ENCODE measurements around the gene FHDC1. TPM values are rescaled to one million over a fixed set of nuclear protein-coding genes. Genes with fewer than 3 reads are reported as not detected.

The FHDC1 gene
- total RNA-seq, 1 experiment from 2014 or later = 0.95 TPM

DNA sequence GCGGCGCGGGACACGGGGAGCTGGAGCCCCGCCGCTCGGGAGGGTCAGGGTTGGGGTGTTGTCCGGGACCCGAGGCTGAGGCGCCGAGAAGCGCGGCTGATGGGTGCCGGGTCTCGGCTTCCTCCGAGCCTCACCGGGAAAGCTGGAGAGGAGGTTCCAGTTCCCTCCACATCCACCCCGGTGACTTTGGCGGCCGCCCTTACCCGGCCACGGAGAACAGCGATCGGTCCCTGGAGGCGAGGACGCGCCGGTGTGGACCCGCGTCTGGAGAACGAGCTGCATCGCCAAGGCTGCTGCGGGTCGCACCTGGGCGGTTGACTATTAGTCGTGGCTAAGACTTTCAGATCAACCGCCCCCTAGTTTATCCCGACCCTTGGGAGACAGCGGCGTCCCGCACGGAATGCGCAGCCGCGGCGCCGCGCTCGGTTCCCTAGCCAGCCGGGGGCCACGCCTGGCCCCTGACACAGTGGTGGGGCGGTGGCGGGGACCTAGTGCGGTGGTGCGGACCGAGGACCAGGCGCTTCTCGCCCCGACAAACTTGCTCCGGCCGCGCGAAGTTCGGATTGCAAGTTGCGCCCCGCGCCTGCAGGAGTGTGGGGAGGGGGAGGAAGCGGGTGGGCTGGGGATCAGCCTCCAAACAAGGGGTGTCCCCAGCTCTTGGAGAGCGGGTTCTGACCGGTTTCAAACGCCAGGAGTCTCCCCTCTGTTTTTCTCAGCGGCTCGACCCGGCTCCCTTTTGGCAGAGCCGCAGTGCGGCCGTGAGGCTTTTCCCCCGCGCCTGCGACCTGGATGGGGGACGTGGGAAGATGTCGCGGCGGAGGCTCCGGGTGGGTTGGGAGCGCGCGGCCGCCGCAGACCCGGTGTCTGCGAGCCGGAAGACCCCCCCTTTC lies 568 bp downstream of the FHDC1 start:
- H3K4me2 ChIP-seq (ENCODE audit: low read length) = peak overlapping the region; percentile 98
- intact Hi-C loops (cut with micrococcal nuclease) = loop anchor here (5.0 kb wide), 2 partner anchors 34 to 89 kb away; no protein-coding TSS in a partner anchor
- peak overlapping the region; percentile 17; the same call in 1 of the 2 replicates for H3K9ac ChIP-seq (ENCODE audit: low read length)
- H4K20me1 ChIP-seq (ENCODE audit: low read length) = no peaks in the 10 kb centered on the region
- H3K36me3 ChIP-seq (ENCODE audit: low read depth, low read length) = no peaks in the 10 kb centered on the region
- TF ChIP-seq, protein P1, sequence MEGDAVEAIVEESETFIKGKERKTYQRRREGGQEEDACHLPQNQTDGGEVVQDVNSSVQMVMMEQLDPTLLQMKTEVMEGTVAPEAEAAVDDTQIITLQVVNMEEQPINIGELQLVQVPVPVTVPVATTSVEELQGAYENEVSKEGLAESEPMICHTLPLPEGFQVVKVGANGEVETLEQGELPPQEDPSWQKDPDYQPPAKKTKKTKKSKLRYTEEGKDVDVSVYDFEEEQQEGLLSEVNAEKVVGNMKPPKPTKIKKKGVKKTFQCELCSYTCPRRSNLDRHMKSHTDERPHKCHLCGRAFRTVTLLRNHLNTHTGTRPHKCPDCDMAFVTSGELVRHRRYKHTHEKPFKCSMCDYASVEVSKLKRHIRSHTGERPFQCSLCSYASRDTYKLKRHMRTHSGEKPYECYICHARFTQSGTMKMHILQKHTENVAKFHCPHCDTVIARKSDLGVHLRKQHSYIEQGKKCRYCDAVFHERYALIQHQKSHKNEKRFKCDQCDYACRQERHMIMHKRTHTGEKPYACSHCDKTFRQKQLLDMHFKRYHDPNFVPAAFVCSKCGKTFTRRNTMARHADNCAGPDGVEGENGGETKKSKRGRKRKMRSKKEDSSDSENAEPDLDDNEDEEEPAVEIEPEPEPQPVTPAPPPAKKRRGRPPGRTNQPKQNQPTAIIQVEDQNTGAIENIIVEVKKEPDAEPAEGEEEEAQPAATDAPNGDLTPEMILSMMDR (conservative IDR thresholded peaks at IDR 0.05; ENCODE audit: low read depth, low read length) = no peak
- TF ChIP-seq EZH2phosphoT487 (IDR thresholded peaks at IDR 0.05; ENCODE audit: borderline replicate concordance, low read length) = no peak
- no peak for TF ChIP-seq EZH2 (IDR thresholded peaks at IDR 0.05; ENCODE audit: low read length, unreplicated experiment)
- no peaks in the 10 kb centered on the region for H3K27me3 ChIP-seq (ENCODE audit: low read length)
- DNase-seq = peak; percentile 21
- H2AFZ ChIP-seq (ENCODE audit: low read length) = peak overlapping the region; percentile 87
- no peak overlapping the region for H3K27ac ChIP-seq (ENCODE audit: low read length)
- POLR2A ChIA-PET (ENCODE audit: unreplicated experiment) = interaction anchor here (0.7 kb wide), 1 partner anchor 146 kb away, joined by 6 read pairs; no protein-coding TSS in a partner anchor
- H3K79me2 ChIP-seq (ENCODE audit: low read length) = no peaks in the 10 kb centered on the region
- H3K9me2 ChIP-seq (replicated peaks; ENCODE audit: low read length) = no peaks in the 10 kb centered on the region
- H3K4me1 ChIP-seq (ENCODE audit: insufficient read depth, low read length) = peaks cover 9% of the 10 kb centered on the region
- peak overlapping the region; percentile 85 for H3K4me3 ChIP-seq (ENCODE audit: low read length)
- BruUV-seq (replicated peaks) = no TSS peak
- ATAC-seq = peak; percentile 37
- CTCF ChIA-PET = interaction anchor here (0.9 kb wide), 1 partner anchor 147 kb away, joined by 3 read pairs; no protein-coding TSS in a partner anchor
- H3K9me3 ChIP-seq (ENCODE audit: low read length) = no peaks in the 10 kb centered on the region
- H3F3A ChIP-seq (ENCODE audit: low read length, unreplicated experiment) = no peaks in the 10 kb centered on the region

DNA sequence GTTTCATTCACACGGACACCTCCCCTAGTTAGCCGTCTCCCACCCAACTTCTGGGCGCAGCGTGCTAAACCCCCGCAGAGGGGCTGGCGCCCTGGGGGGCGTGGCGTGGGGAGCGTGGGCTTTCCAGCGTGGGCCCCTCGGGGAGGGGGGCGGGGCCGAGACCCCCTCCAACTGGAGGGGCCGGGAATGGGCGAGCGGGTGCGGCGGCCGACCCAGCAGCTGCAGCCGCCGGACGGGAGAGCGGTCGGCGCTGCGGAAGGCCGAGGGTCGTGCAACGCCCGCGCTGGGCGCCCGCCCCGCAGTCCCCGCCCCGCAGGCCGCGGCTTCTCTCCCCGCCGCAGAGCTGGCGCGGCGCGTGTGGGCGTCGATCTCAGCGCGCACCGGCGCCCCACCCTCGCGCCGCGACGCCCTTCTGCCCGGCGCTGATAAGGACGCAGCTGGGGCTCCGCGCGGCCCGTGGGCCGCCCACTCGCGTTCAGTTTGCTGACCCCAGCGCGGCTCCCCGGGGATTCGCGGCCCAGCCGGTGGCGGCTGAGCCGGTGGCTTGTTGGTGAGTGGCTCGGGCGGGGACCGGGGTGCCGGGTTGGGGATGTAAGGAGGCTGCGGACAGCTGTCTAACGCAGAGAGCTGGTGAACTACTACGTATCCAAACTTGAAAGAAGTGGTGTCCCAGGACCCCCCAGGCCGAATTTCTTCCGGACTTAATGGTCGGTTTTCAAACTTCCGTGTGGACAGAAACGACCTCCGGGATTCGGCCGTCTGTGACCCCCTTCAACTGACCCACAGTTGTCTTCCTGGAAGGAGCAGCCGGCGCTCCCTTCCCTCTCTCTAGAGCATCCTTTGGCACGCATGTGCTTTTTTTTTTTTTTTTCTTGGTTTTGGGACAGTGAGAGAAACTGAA lies 1.5 kb downstream of the FHDC1 start:
- CTCF ChIA-PET = interaction anchor here (0.9 kb wide), 1 partner anchor 146 kb away, joined by 3 read pairs; no protein-coding TSS in a partner anchor
- Histone ChIP-seq H3K4me1 (ENCODE audit: insufficient read depth, low read length) (peaks cover 9% of the 10 kb centered on the region), H3K9me2 (replicated peaks; ENCODE audit: low read length) (no peaks in the 10 kb centered on the region), H3K4me2 (ENCODE audit: low read length) (peak overlapping the region; percentile 98), H3F3A (ENCODE audit: low read length, unreplicated experiment) (no peaks in the 10 kb centered on the region), H2AFZ (ENCODE audit: low read length) (peak overlapping the region; percentile 87), H3K27me3 (ENCODE audit: low read length) (no peaks in the 10 kb centered on the region), H3K79me2 (ENCODE audit: low read length) (no peaks in the 10 kb centered on the region), H4K20me1 (ENCODE audit: low read length) (no peaks in the 10 kb centered on the region), H3K4me3 (ENCODE audit: low read length) (peak overlapping the region; percentile 85), H3K9ac (ENCODE audit: low read length) (no peak overlapping the region; the same call in 1 of the 2 replicates), H3K9me3 (ENCODE audit: low read length) (no peaks in the 10 kb centered on the region), H3K27ac (ENCODE audit: low read length) (no peak overlapping the region), H3K36me3 (ENCODE audit: low read depth, low read length) (no peaks in the 10 kb centered on the region)
- intact Hi-C loops (cut with micrococcal nuclease) = loop anchor here (5.0 kb wide), 2 partner anchors 35 to 90 kb away; no protein-coding TSS in a partner anchor
- DNase-seq (no peak), ATAC-seq (no peak)
- TF ChIP-seq, protein P1 (conservative IDR thresholded peaks at IDR 0.05; ENCODE audit: low read depth, low read length) = no peak
- TF ChIP-seq EZH2phosphoT487 (IDR thresholded peaks at IDR 0.05; ENCODE audit: borderline replicate concordance, low read length) (no peak), EZH2 (IDR thresholded peaks at IDR 0.05; ENCODE audit: low read length, unreplicated experiment) (no peak)
- no TSS peak for BruUV-seq (replicated peaks)
- POLR2A ChIA-PET (ENCODE audit: unreplicated experiment) = no interaction called here
